DOHH2 (cell line): ENCODE data around the gene TREML4.

Experiments used
- H3F3A ChIP-seq: fragments of 200-600 bp; sonication (generic), shearing (Covaris generic); 2 replicates; pipeline ENCODE4 v1.6.0; 2016; ENCODE audit warnings: antibody characterized with exemption, mild to moderate bottlenecking; ENCODE audit not compliant: control insufficient read depth, insufficient read depth
- H3K27ac ChIP-seq: fragments of 200-600 bp; sonication (generic); 2 replicates; pipeline ENCODE4 v1.5.1; 2014; ENCODE audit warnings: low read depth, mild to moderate bottlenecking, low read length, moderate library complexity
- H3K27me3 ChIP-seq: fragments of 200-600 bp; sonication (generic); 2 replicates; pipeline ENCODE4 v1.6.1; 2014; ENCODE audit warnings: mild to moderate bottlenecking, low read length, mixed read lengths; ENCODE audit not compliant: control insufficient read depth
- H3K36me3 ChIP-seq: fragments of 200-600 bp; sonication (generic); 2 replicates; pipeline ENCODE4 v1.6.1; 2014; ENCODE audit warnings: mild to moderate bottlenecking, low read length, moderate library complexity, mixed read lengths; ENCODE audit not compliant: control insufficient read depth
- H3K4me1 ChIP-seq: fragments of 200-600 bp; sonication (generic); 2 replicates; pipeline ENCODE4 v1.6.1; 2014; ENCODE audit warnings: mild to moderate bottlenecking, low read length, mixed read lengths; ENCODE audit not compliant: control insufficient read depth
- H3K4me2 ChIP-seq: fragments of 200-600 bp; sonication (generic); 2 replicates; pipeline ENCODE4 v1.6.0; 2014; ENCODE audit warnings: mild to moderate bottlenecking, low read length, moderate library complexity
- H3K4me3 ChIP-seq: fragments of 200-600 bp; sonication (generic); 2 replicates; pipeline ENCODE4 v1.5.1; 2014; ENCODE audit warnings: mild to moderate bottlenecking, low read length, mixed read lengths
- H3K79me2 ChIP-seq: fragments of 200-600 bp; sonication (generic); 2 replicates; pipeline ENCODE4 v1.6.1; 2014; ENCODE audit warnings: mild to moderate bottlenecking, low read length, mixed read lengths; ENCODE audit not compliant: control insufficient read depth
- H3K9me2 ChIP-seq: fragments of 200-600 bp; sonication (generic); replicated peaks from 2 replicates; pipeline ENCODE4 v1.6.1; 2014; ENCODE audit warnings: mild to moderate bottlenecking, low read length, mixed read lengths; ENCODE audit not compliant: control insufficient read depth
- H3K9me3 ChIP-seq: fragments of 200-600 bp; sonication (generic); 2 replicates; pipeline ENCODE4 v1.6.1; 2014; ENCODE audit warnings: antibody characterized with exemption, low read length, mixed read lengths; ENCODE audit not compliant: control insufficient read depth, insufficient read depth
- H4K20me1 ChIP-seq: fragments of 200-600 bp; sonication (generic); 2 replicates; pipeline ENCODE4 v1.6.0; 2014; ENCODE audit warnings: low read depth, mild to moderate bottlenecking, antibody characterized with exemption, low read length, moderate library complexity; ENCODE audit not compliant: control insufficient read depth, insufficient read depth
- EZH2phosphoT487 ChIP-seq: fragments of 200-600 bp; sonication (generic); IDR thresholded peaks from 2 replicates; pipeline ENCODE4 v1.6.1; 2017; ENCODE audit warnings: borderline replicate concordance, mild to moderate bottlenecking, antibody characterized with exemption, low read length, moderate library complexity, mixed read lengths
- TF ChIP-seq, protein P1 (sequence below): fragments of 200-600 bp; sonication (generic); IDR thresholded peaks from one replicate; pipeline ENCODE4 v1.5.1; 2014; ENCODE audit warnings: antibody characterized with exemption, mild to moderate bottlenecking, low read depth, low read length; ENCODE audit not compliant: poor library complexity, severe bottlenecking

Gene TREML4

GRCh38 chr6:41247882-41248705 lies 19.9 kb downstream of the TREML4 start:
- no peaks in the 10 kb centered on the region for H3K36me3 ChIP-seq
- H3K27me3 ChIP-seq: peaks cover 10% of the 10 kb centered on the region; the same call in 1 of the 2 replicates
- H3K4me2 ChIP-seq: no peak overlapping the region
- no peaks in the 10 kb centered on the region for H3K79me2 ChIP-seq
- no peaks in the 10 kb centered on the region for H3K4me1 ChIP-seq
- H4K20me1 ChIP-seq: no peaks in the 10 kb centered on the region
- H3K9me3 ChIP-seq: no peaks in the 10 kb centered on the region
- no peak overlapping the region for H3K27ac ChIP-seq
- no peak overlapping the region for H3K4me3 ChIP-seq
- H3K9me2 ChIP-seq: no peaks in the 10 kb centered on the region
- no peak for TF ChIP-seq EZH2phosphoT487
- TF ChIP-seq, protein P1, sequence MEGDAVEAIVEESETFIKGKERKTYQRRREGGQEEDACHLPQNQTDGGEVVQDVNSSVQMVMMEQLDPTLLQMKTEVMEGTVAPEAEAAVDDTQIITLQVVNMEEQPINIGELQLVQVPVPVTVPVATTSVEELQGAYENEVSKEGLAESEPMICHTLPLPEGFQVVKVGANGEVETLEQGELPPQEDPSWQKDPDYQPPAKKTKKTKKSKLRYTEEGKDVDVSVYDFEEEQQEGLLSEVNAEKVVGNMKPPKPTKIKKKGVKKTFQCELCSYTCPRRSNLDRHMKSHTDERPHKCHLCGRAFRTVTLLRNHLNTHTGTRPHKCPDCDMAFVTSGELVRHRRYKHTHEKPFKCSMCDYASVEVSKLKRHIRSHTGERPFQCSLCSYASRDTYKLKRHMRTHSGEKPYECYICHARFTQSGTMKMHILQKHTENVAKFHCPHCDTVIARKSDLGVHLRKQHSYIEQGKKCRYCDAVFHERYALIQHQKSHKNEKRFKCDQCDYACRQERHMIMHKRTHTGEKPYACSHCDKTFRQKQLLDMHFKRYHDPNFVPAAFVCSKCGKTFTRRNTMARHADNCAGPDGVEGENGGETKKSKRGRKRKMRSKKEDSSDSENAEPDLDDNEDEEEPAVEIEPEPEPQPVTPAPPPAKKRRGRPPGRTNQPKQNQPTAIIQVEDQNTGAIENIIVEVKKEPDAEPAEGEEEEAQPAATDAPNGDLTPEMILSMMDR: no peak
- H3F3A ChIP-seq: no peaks in the 10 kb centered on the region

DNA sequence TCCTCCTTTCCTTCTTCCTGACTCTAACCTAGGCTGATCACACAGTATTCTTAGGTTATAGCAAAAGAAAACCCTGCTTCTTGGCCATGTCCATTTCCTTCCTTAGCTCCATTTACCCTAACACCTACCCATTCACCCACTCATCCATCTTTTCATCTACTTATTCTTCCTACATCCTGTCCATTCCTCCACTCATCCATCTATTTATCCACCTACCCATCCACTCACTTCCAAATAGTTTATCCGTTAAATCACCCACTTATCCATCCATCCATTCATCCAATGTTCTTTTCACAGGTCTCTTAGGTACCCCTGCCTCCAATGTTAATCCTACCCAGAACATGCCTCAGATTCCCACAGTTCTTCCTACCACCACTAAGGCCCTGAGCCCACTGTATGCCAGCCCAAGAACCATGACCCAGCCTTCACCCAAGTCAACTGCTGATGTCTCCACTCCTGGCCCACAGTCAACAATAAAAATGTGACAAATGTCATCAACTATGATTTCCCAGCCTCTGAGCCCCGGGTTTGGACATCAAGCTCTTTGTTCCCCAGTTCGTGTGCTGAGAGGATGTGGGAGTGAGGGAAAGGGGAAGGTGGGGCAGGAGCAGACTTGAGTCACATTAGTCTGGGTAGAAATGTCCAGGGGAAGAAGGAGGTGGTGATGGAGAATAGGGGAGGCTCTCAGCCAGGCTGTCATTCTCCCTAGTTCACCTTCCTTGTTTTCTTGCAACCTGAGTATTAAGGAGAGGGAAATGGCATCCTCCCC lies 24.4 kb downstream of the TREML4 start:
- Histone ChIP-seq H3K4me3 (no peak overlapping the region), H3K9me2 (no peaks in the 10 kb centered on the region), H3K9me3 (no peaks in the 10 kb centered on the region), H4K20me1 (no peaks in the 10 kb centered on the region), H3K4me1 (no peaks in the 10 kb centered on the region), H3K79me2 (no peaks in the 10 kb centered on the region), H3K4me2 (no peak overlapping the region), H3K36me3 (no peaks in the 10 kb centered on the region), H3F3A (no peaks in the 10 kb centered on the region), H3K27ac (no peak overlapping the region), H3K27me3 (peaks cover 12% of the 10 kb centered on the region; the same call in 1 of the 2 replicates)
- TF ChIP-seq, protein P1: no peak
- no peak for TF ChIP-seq EZH2phosphoT487

DNA sequence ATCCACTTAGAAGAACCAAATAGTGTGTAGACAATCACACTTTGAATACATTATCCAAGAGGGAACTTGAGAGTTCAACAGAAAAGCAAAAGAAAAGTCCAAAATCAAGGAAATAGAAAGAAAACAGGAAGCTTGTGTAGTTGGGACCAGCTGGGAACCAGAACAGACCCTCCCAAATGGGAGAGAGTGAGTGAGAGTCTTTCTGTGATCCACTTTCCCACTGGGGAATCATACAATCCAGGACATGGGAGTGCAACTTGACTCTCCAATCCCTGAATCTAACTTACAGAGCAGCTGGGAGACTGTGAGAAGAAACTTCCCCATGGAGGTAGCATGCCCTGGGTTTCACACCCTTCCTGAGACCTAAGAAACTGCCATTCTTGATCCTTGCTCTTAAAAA lies 27.0 kb downstream of the TREML4 start:
- TF ChIP-seq, protein P1: no peak
- no peak for TF ChIP-seq EZH2phosphoT487
- H3K9me2 ChIP-seq: no peaks in the 10 kb centered on the region
- H3K4me1 ChIP-seq: no peaks in the 10 kb centered on the region
- H3K9me3 ChIP-seq: no peaks in the 10 kb centered on the region
- H3F3A ChIP-seq: no peaks in the 10 kb centered on the region
- no peaks in the 10 kb centered on the region for H3K36me3 ChIP-seq
- H3K4me2 ChIP-seq: no peak overlapping the region
- H3K79me2 ChIP-seq: no peaks in the 10 kb centered on the region
- peaks cover 8% of the 10 kb centered on the region; the same call in 1 of the 2 replicates for H3K27me3 ChIP-seq
- H4K20me1 ChIP-seq: no peaks in the 10 kb centered on the region
- no peak overlapping the region for H3K27ac ChIP-seq
- H3K4me3 ChIP-seq: no peak overlapping the region
